HepG2 (cell line): ENCODE measurements around the gene NOL4L. TPM values are rescaled to one million over a fixed set of nuclear protein-coding genes. Genes with fewer than 3 reads are reported as not detected.
"Not testable (repeated sequence)": the region's sequence is repeated elsewhere in the genome, so short reads cannot be mapped to it uniquely, and the experiment has no call there.

Source experiments
- ATF7 ChIP-seq, 2 experiments: fragments of 450-650 bp in 1 of 2; sonication (generic) in 1 of 2; formaldehyde crosslinking in 1 of 2; IDR thresholded peaks; 2 replicates each; pipeline versions ENCODE4 v1.4.0 to v1.6.1; 2016 to 2020; ENCODE audit warnings: antibody characterized with exemption in 1 of 2, mild to moderate bottlenecking in 1 of 2, missing genetic modification reagents in 1 of 2
- BCL3 ChIP-seq: sonication (generic); formaldehyde crosslinking; IDR thresholded peaks from 2 replicates; pipeline ENCODE4 v1.5.1; 2020; ENCODE audit warnings: mild to moderate bottlenecking, missing genetic modification reagents, moderate library complexity
- BRCA1 ChIP-seq: sonication (generic); formaldehyde crosslinking; IDR thresholded peaks from 2 replicates; pipeline ENCODE4 v1.4.0; 2020; ENCODE audit warnings: missing genetic modification reagents
- ELF4 ChIP-seq: sonication (generic); formaldehyde crosslinking; IDR thresholded peaks from 2 replicates; pipeline ENCODE4 v1.5.0; 2020; ENCODE audit warnings: missing genetic modification reagents, mild to moderate bottlenecking, moderate library complexity, borderline replicate concordance
- FOXO1 ChIP-seq: sonication (generic); formaldehyde crosslinking; IDR thresholded peaks from 2 replicates; pipeline ENCODE4 v1.4.0; 2020; ENCODE audit warnings: missing genetic modification reagents
- HOXA5 ChIP-seq: sonication (generic); formaldehyde crosslinking; IDR thresholded peaks from 2 replicates; pipeline ENCODE4 v1.4.0; 2020; ENCODE audit warnings: missing genetic modification reagents
- MTERF4 ChIP-seq: sonication (generic); formaldehyde crosslinking; IDR thresholded peaks from 2 replicates; pipeline ENCODE4 v1.8.0; 2023; ENCODE audit warnings: mild to moderate bottlenecking, missing genetic modification reagents
- NKX3-1 ChIP-seq: sonication (generic); formaldehyde crosslinking; IDR thresholded peaks from 2 replicates; pipeline ENCODE4 v1.5.0; 2020; ENCODE audit warnings: missing genetic modification reagents
- RFXAP ChIP-seq: sonication (generic); formaldehyde crosslinking; IDR thresholded peaks from 2 replicates; pipeline ENCODE4 v1.4.0; 2020; ENCODE audit warnings: missing genetic modification reagents, borderline replicate concordance
- SRSF1 ChIP-seq: fragments of 200-400 bp; formaldehyde crosslinking; optimal IDR thresholded peaks from 2 replicates; pipeline ENCODE3; 2017; ENCODE audit warnings: mild to moderate bottlenecking, low read depth, low read length, moderate library complexity
- TERF1 ChIP-seq: sonication (generic); formaldehyde crosslinking; IDR thresholded peaks from 2 replicates; pipeline ENCODE4 v1.8.0; 2022; ENCODE audit warnings: mild to moderate bottlenecking, missing genetic modification reagents, moderate library complexity
- YEATS4 ChIP-seq: sonication (generic); formaldehyde crosslinking; IDR thresholded peaks from 2 replicates; pipeline ENCODE4 v1.4.0; 2020; ENCODE audit warnings: missing genetic modification reagents, borderline replicate concordance
- ZC3H4 ChIP-seq: sonication (generic); formaldehyde crosslinking; IDR thresholded peaks from 2 replicates; pipeline ENCODE4 v1.4.0; 2020; ENCODE audit warnings: missing genetic modification reagents, borderline replicate concordance
- ZFP91 ChIP-seq: sonication (generic); formaldehyde crosslinking; IDR thresholded peaks from 2 replicates; pipeline ENCODE4 v1.9.0; 2022; ENCODE audit warnings: missing genetic modification reagents, mild to moderate bottlenecking, borderline replicate concordance
- ZNF281 ChIP-seq: sonication (generic); formaldehyde crosslinking; IDR thresholded peaks from 2 replicates; pipeline ENCODE4 v1.4.0; 2020; ENCODE audit warnings: missing genetic modification reagents, borderline replicate concordance
- ZNF362 ChIP-seq: sonication (generic); formaldehyde crosslinking; IDR thresholded peaks from 2 replicates; pipeline ENCODE4 v1.4.0; 2020; ENCODE audit warnings: missing genetic modification reagents, mild to moderate bottlenecking, borderline replicate concordance
- ZNF468 ChIP-seq: sonication (generic); formaldehyde crosslinking; IDR thresholded peaks from 2 replicates; pipeline ENCODE4 v1.8.0; 2022; ENCODE audit warnings: mild to moderate bottlenecking, moderate library complexity, missing genetic modification reagents
- polyA plus RNA-seq, 8 experiments: library from polyadenylated mRNA; depleted of rRNA in 3 of 8; stranded (reverse) in 7 of 8; unstranded in 1 of 8; fragments of >200 nt; fragmentation: Illumina TruSeq in 4 of 8; extraction: Trizol in 4 of 8; gene quantifications; 2 replicates each; pipeline versions ENCODE4 v1.2.1 to v1.2.3, GENCODE V29; 2011 to 2016; ENCODE audit warnings: low read depth in 4 of 8, missing spikeins in 1 of 8, mixed read lengths in 1 of 8; ENCODE audit not compliant: insufficient read depth in 1 of 8
- total RNA-seq, 5 experiments: library from RNA; depleted of rRNA; stranded (reverse); fragments of >200 nt; fragmentation: Illumina TruSeq; extraction: Trizol; gene quantifications; 2 replicates each; pipeline ENCODE4 v1.2.3, GENCODE V29; 2016; ENCODE audit warnings: low read depth in 1 of 5

Gene NOL4L
- total and polyA plus RNA-seq, 2 of the 13 experiments (the other 11 are each of a cell fraction or from before 2014, with no cell fraction given) = 16.6 to 35.4 TPM

- not testable (repeated sequence) for TF ChIP-seq ATF7 (IDR thresholded peaks at IDR 0.05)
- TF ChIP-seq ATF7 (CRISPR knock-in tag; IDR thresholded peaks at IDR 0.05) = 0 out of 2 replicates have a peak, but pooled peaks have one; percentile 10
- peak; percentile 13 for TF ChIP-seq SRSF1
- TF ChIP-seq ZFP91 (CRISPR knock-in tag) = peak; percentile 61; the same call in 1 of the 2 replicates
- 0 out of 2 replicates have a peak, but pooled peaks have one; percentile 20 for TF ChIP-seq BRCA1
- 0 out of 2 replicates have a peak, but pooled peaks have one; percentile 19 for TF ChIP-seq HOXA5
- 0 out of 2 replicates have a peak, but pooled peaks have one; percentile 47 for TF ChIP-seq TERF1
- TF ChIP-seq FOXO1 (CRISPR knock-in tag) = 0 out of 2 replicates have a peak, but pooled peaks have one; percentile 12
- peak; percentile 77; the same call in 1 of the 2 replicates for TF ChIP-seq MTERF4
- TF ChIP-seq ZNF468 = peak; percentile 38; the same call in 1 of the 2 replicates
- TF ChIP-seq ZC3H4 (CRISPR knock-in tag) = 0 out of 2 replicates have a peak, but pooled peaks have one; percentile 22
- peak; percentile 79; the same call in 1 of the 2 replicates for TF ChIP-seq NKX3-1 (CRISPR knock-in tag)
- TF ChIP-seq ELF4 (CRISPR knock-in tag) = peak; percentile 9; the same call in 1 of the 2 replicates
- TF ChIP-seq RFXAP (CRISPR knock-in tag) = 0 out of 2 replicates have a peak, but pooled peaks have one; percentile 11
- peak; percentile 15; the same call in 1 of the 2 replicates for TF ChIP-seq ZNF281 (CRISPR knock-in tag)
- peak; percentile 82 for TF ChIP-seq ZNF362
- 0 out of 2 replicates have a peak, but pooled peaks have one; percentile 7 for TF ChIP-seq BCL3
- peak; percentile 12; the same call in 1 of the 2 replicates for TF ChIP-seq YEATS4 (CRISPR knock-in tag)
These were observed 119.0 kb downstream of the NOL4L start (continued) for GRCh38 chr20:32465901-32466675.
